K562 (cell line): Measurements from ENCODE around the gene C2CD4C. TPM values are rescaled to one million over a fixed set of nuclear protein-coding genes. Genes with fewer than 3 reads are reported as not detected.

Source experiments
- ATAC-seq: fragments of 200-7000 bp; cut with Tn5 transposase; 3 replicates; pipeline ENCODE4 v1.9.1; 2020; ENCODE audit warnings: moderate library complexity
- BruUV-seq: library from RNA; stranded (reverse); fragments of 400-500 nt; replicated peaks from 2 replicates; lab custom pipeline; 2021; lab: Mats Ljungman, UMichigan
- CTCF ChIA-PET: fragments of 300-600 bp; formaldehyde crosslinking; extraction: SDS; loops from one replicate; lab custom pipeline; 2021; ENCODE audit warnings: low intra/inter-chr PET ratio; lab: Yijun Ruan, JAX
- POLR2A ChIA-PET: fragments of 300-600, 350-650 bp; sonication (Branson Sonifier 250); formaldehyde crosslinking; extraction: SDS; loops from one replicate; lab custom pipeline; 2021; ENCODE audit warnings: antibody characterized with exemption, inconsistent platforms; lab: Yijun Ruan, JAX
- DNase-seq, 4 experiments: peaks; one replicate each; pipeline versions ENCODE4 v3.0.0 to v3.0.0-alpha.2; 2011 to 2018; ENCODE audit warnings: low spot score in 3 of 4, mixed read lengths in 3 of 4; ENCODE audit errors: extremely low read depth in 1 of 4
- FAIRE-seq: peaks from 2 replicates; lab custom pipeline; 2011; peaks lifted over from hg19 to GRCh38; lab: Jason Lieb, UNC
- H2AFZ ChIP-seq: 2 replicates; pipeline ENCODE4 v1.6.0; 2011; ENCODE audit warnings: low read depth, low read length, control low read depth, inconsistent platforms
- H3K27ac ChIP-seq: fragments of 200-600 bp; 3 replicates; pipeline ENCODE4 v1.8.0; 2011; ENCODE audit warnings: low read depth, mild to moderate bottlenecking, control low read depth, inconsistent platforms, low read length, moderate library complexity, mixed read lengths; ENCODE audit errors: extremely low read depth
- H3K27me3 ChIP-seq, 2 experiments: fragments of 300-600 bp in 1 of 2; 2 replicates in 1 of 2; 3 replicates in 1 of 2; pipeline versions ENCODE4 v1.6.0 to v1.8.0; 2011; ENCODE audit warnings: inconsistent platforms in 2 of 2, low read length in 2 of 2, mild to moderate bottlenecking in 1 of 2, mixed read lengths in 1 of 2, moderate library complexity in 1 of 2; ENCODE audit not compliant: control insufficient read depth in 2 of 2, insufficient read depth in 2 of 2
- H3K36me3 ChIP-seq: fragments of 300-600 bp; 3 replicates; pipeline ENCODE4 v1.8.0; 2011; ENCODE audit warnings: mild to moderate bottlenecking, low read length, inconsistent platforms; ENCODE audit not compliant: control insufficient read depth, insufficient read depth
- H3K4me1 ChIP-seq, 2 experiments: fragments of 200-600 bp in 1 of 2; replicated peaks in 1 of 2; 2 replicates in 1 of 2; 3 replicates in 1 of 2; pipeline versions ENCODE4 v1.5.1 to v1.8.0; 2011; ENCODE audit warnings: inconsistent platforms in 2 of 2, low read length in 2 of 2, mild to moderate bottlenecking in 1 of 2, mixed read lengths in 1 of 2, moderate library complexity in 1 of 2; ENCODE audit not compliant: control insufficient read depth in 2 of 2, insufficient read depth in 2 of 2
- H3K4me2 ChIP-seq: 2 replicates; pipeline ENCODE4 v1.6.1; 2011; ENCODE audit warnings: low read length, control low read depth, inconsistent platforms, mixed read lengths; ENCODE audit not compliant: insufficient read depth
- H3K4me3 ChIP-seq: fragments of 200-600 bp; sonication (generic), shearing (Covaris generic); 2 replicates; pipeline ENCODE4 v1.5.1; 2016; ENCODE audit warnings: control low read depth, inconsistent platforms
- H3K79me2 ChIP-seq: fragments of 200-600 bp; 3 replicates; pipeline ENCODE4 v1.8.0; 2011; ENCODE audit warnings: low read length, inconsistent platforms; ENCODE audit not compliant: control insufficient read depth, insufficient read depth
- H3K9ac ChIP-seq, 2 experiments: 2 replicates each; pipeline versions ENCODE4 v1.6.0 to v1.6.1; 2011; ENCODE audit warnings: low read depth in 2 of 2, low read length in 2 of 2, control low read depth in 1 of 2, inconsistent platforms in 1 of 2, mild to moderate bottlenecking in 1 of 2, mixed read lengths in 1 of 2; ENCODE audit not compliant: insufficient read depth in 1 of 2
- H3K9me1 ChIP-seq: one replicate; pipeline ENCODE4 v1.6.0; 2011; ENCODE audit warnings: inconsistent platforms, mild to moderate bottlenecking, low read length, moderate library complexity; ENCODE audit not compliant: control insufficient read depth, insufficient read depth
- H3K9me3 ChIP-seq: replicated peaks from 2 replicates; pipeline ENCODE4 v1.5.1; 2011; ENCODE audit warnings: low read depth, low read length, inconsistent platforms; ENCODE audit not compliant: control insufficient read depth, insufficient read depth
- H4K20me1 ChIP-seq: replicated peaks from 2 replicates; pipeline ENCODE4 v1.6.1; 2011; ENCODE audit warnings: low read length, inconsistent platforms, mixed read lengths; ENCODE audit not compliant: control insufficient read depth, insufficient read depth
- CEBPG ChIP-seq, 3 experiments: fragments of 200-800 bp in 1 of 3; sonication (Bioruptor generic) in 1 of 3; sonication (generic) in 1 of 3; formaldehyde crosslinking in 1 of 3; IDR thresholded peaks in 2 of 3; conservative IDR thresholded peaks in 1 of 3; 2 replicates each; pipeline versions ENCODE4 v1.6.1 to v1.8.0; 2016 to 2022; ENCODE audit warnings: missing compliant biosample characterization in 2 of 3, missing genetic modification characterization in 2 of 3, mild to moderate bottlenecking in 1 of 3, missing genetic modification reagents in 1 of 3
- GABPB1 ChIP-seq: sonication (generic); formaldehyde crosslinking; IDR thresholded peaks from 2 replicates; pipeline ENCODE4 v1.8.0; 2022; ENCODE audit warnings: mild to moderate bottlenecking, missing genetic modification reagents
- NR2F6 ChIP-seq: fragments of 450-650 bp; formaldehyde crosslinking; IDR thresholded peaks from 2 replicates; pipeline ENCODE4 v1.4.0; 2020; ENCODE audit warnings: mild to moderate bottlenecking
- PHF8 ChIP-seq: fragments of 200-600 bp; sonication (generic); IDR thresholded peaks from 2 replicates; pipeline ENCODE4 v1.6.1; 2012; ENCODE audit warnings: mixed run types, mild to moderate bottlenecking, inconsistent platforms, low read length, moderate library complexity, borderline replicate concordance
- RNF2 ChIP-seq: sonication (generic); IDR thresholded peaks from 2 replicates; pipeline ENCODE4 v1.6.1; 2016
- WGBS: fragments of 100-300 bp; shearing (Covaris generic); methylation state at CpG from one replicate; pipeline ENCODE4 v1.1.6; 2016; ENCODE audit warnings: low coverage, mixed read lengths; ENCODE audit not compliant: insufficient coverage; ENCODE audit errors: missing lambda C conversion rate; 5-methylcytosine and 5-hydroxymethylcytosine counted together
- in situ Hi-C: fragments of 300-500 bp; cut with MboI; formaldehyde crosslinking; loops from 4 replicates; pipeline ENCODE4 v1.15.0; 2018; ENCODE audit warnings: inconsistent platforms, mixed read lengths
- intact Hi-C: fragments of 100-400 bp; cut with micrococcal nuclease; formaldehyde crosslinking; loops from 2 replicates; pipeline ENCODE4 v1.14.2; 2022
- polyA plus RNA-seq, 8 experiments: library from polyadenylated mRNA; depleted of rRNA in 4 of 8; stranded (reverse) in 5 of 8; unstranded in 3 of 8; fragments of >200 nt; fragmentation: Nextera tagmentation in 2 of 8; fragmentation: Illumina TruSeq in 1 of 8; extraction: Ambion mirVana in 2 of 8; extraction: Trizol in 1 of 8; gene quantifications; 2 replicates each; pipeline versions ENCODE4 v1.2.1 to v1.2.3, GENCODE V29; 2011 to 2014; ENCODE audit warnings: inconsistent platforms in 1 of 8, missing spikeins in 1 of 8
- total RNA-seq, 7 experiments: library from RNA; depleted of rRNA in 6 of 7; stranded (reverse); fragments of >200 nt in 6 of 7; fragmentation: Illumina TruSeq in 2 of 7; extraction: Trizol in 2 of 7; gene quantifications; 2 replicates each; pipeline versions ENCODE4 v1.2.1 to v1.2.3, GENCODE V29; 2011 to 2021; ENCODE audit warnings: low replicate concordance in 1 of 7

The C2CD4C gene
- total and polyA plus RNA-seq, 9 of the 15 experiments (the other 6 are each of a cell fraction or from before 2014, with no cell fraction given), result 0.01 to 0.07 TPM; not detected in 7

GRCh38 chr19:455031-455705, 46.2 kb upstream of the C2CD4C start:
- intact Hi-C loops (no loop called here), in situ Hi-C loops (no loop called here)
- H2AFZ ChIP-seq, result no peak overlapping the region
- ChIA-PET POLR2A (interaction anchor here (0.9 kb wide), 1 partner anchor 28 kb away, joined by 3 read pairs; no protein-coding TSS in a partner anchor), CTCF (no interaction called here)
- BruUV-seq, result no TSS peak
- no peaks in the 10 kb centered on the region for H4K20me1 ChIP-seq
- H3K9me3 ChIP-seq, result no peaks in the 10 kb centered on the region; the same call in 1 of the 2 replicates
- no peak overlapping the region for H3K27ac ChIP-seq
- no peak overlapping the region for H3K9ac ChIP-seq
- H3K79me2 ChIP-seq, result no peaks in the 10 kb centered on the region
- FAIRE-seq (no peak), ATAC-seq (no peak), DNase-seq (no peak)
- WGBS, result 50% methylated on average over 33 of the region's 39 CpGs
- H3K9me1 ChIP-seq, result no peaks in the 10 kb centered on the region
- peaks cover 5 to 16% of the 10 kb centered on the region in 2 experiments; a peak in 3 of 5 replicates for H3K4me1 ChIP-seq
- H3K4me2 ChIP-seq, result no peak overlapping the region
- no peaks in the 10 kb centered on the region for H3K36me3 ChIP-seq
- H3K4me3 ChIP-seq, result no peak overlapping the region
- no peak for TF ChIP-seq PHF8
- TF ChIP-seq GABPB1 (CRISPR knock-in tag), result no peak
- no peak for TF ChIP-seq CEBPG (CRISPR knock-in tag; IDR thresholded peaks at IDR 0.05)
- TF ChIP-seq CEBPG (tag; conservative IDR thresholded peaks at IDR 0.05 in 1 of 2, IDR thresholded peaks at IDR 0.05 in 1 of 2), result no peak
- TF ChIP-seq RNF2, result no peak
- TF ChIP-seq NR2F6 (CRISPR knock-in tag), result no peak
- H3K27me3 ChIP-seq, result peaks cover 6 to 48% of the 10 kb centered on the region in 2 experiments; a peak in 4 of 5 replicates
